GM23338 (cell line): ENCODE results near the gene MIB2. TPM values are rescaled to one million over a fixed set of nuclear protein-coding genes. Genes with fewer than 3 reads are reported as not detected.

Experiments
- ATAC-seq: fragments of 200-7000 bp; cut with Tn5 transposase; 3 replicates; pipeline ENCODE4 v1.9.1; 2020
- DNase-seq: peaks from one replicate; pipeline ENCODE4 v3.0.0-alpha.2; 2015; ENCODE audit warnings: low spot score
- H2AFZ ChIP-seq: fragments of 200-600 bp; sonication (generic); 2 replicates; pipeline ENCODE4 v1.8.0; 2016; ENCODE audit warnings: antibody characterized with exemption, mild to moderate bottlenecking, moderate library complexity
- H3F3A ChIP-seq: fragments of 200-600 bp; sonication (generic); replicated peaks from 2 replicates; pipeline ENCODE4 v1.8.0; 2017; ENCODE audit warnings: antibody characterized with exemption, mixed run types, low read depth
- H3K27ac ChIP-seq: fragments of 200-600 bp; sonication (generic); 2 replicates; pipeline ENCODE4 v1.6.1; 2016; ENCODE audit warnings: low read depth
- H3K27me3 ChIP-seq: fragments of 200-600 bp; sonication (generic); 2 replicates; pipeline ENCODE4 v1.8.0; 2016; ENCODE audit warnings: mild to moderate bottlenecking, mixed run types, moderate library complexity; ENCODE audit not compliant: insufficient read depth
- H3K36me3 ChIP-seq: fragments of 200-600 bp; sonication (generic); 2 replicates; pipeline ENCODE4 v1.8.0; 2016; ENCODE audit warnings: mild to moderate bottlenecking; ENCODE audit not compliant: insufficient read depth
- H3K4me1 ChIP-seq: fragments of 200-600 bp; sonication (generic); 2 replicates; pipeline ENCODE4 v1.8.0; 2016; ENCODE audit warnings: mild to moderate bottlenecking, moderate library complexity; ENCODE audit not compliant: insufficient read depth
- H3K4me2 ChIP-seq: fragments of 200-600 bp; sonication (generic); 2 replicates; pipeline ENCODE4 v1.7.1; 2017; ENCODE audit warnings: mixed run types
- H3K4me3 ChIP-seq: fragments of 200-600 bp; sonication (generic); 2 replicates; pipeline ENCODE4 v1.6.1; 2016; ENCODE audit warnings: mixed run types
- H3K79me2 ChIP-seq: fragments of 200-600 bp; sonication (generic); replicated peaks from 2 replicates; pipeline ENCODE4 v1.8.0; 2017; ENCODE audit warnings: mild to moderate bottlenecking; ENCODE audit not compliant: insufficient read depth
- H3K9me2 ChIP-seq: fragments of 200-600 bp; sonication (generic); 2 replicates; pipeline ENCODE4 v1.8.0; 2017; ENCODE audit not compliant: insufficient read depth
- H4K20me1 ChIP-seq: fragments of 200-600 bp; sonication (generic); replicated peaks from 2 replicates; pipeline ENCODE4 v1.8.0; 2017; ENCODE audit warnings: mild to moderate bottlenecking; ENCODE audit not compliant: insufficient read depth
- H3K27ac Mint-ChIP-seq: 2 replicates; pipeline ENCODE4 v1.8.0; 2020; ENCODE audit warnings: inconsistent platforms, mild to moderate bottlenecking, moderate library complexity, mixed read lengths
- H3K27me3 Mint-ChIP-seq: 3 replicates; pipeline ENCODE4 v1.8.0; 2022; ENCODE audit warnings: low read depth, mild to moderate bottlenecking, moderate library complexity, mixed read lengths, inconsistent platforms; ENCODE audit not compliant: insufficient read depth, poor library complexity
- H3K36me3 Mint-ChIP-seq: 3 replicates; pipeline ENCODE4 v1.8.0; 2021; ENCODE audit warnings: low read depth, mild to moderate bottlenecking, inconsistent platforms, moderate library complexity, mixed read lengths
- H3K4me1 Mint-ChIP-seq: 3 replicates; pipeline ENCODE4 v1.8.0; 2020; ENCODE audit warnings: mild to moderate bottlenecking, inconsistent platforms, mixed read lengths
- H3K4me3 Mint-ChIP-seq: 3 replicates; pipeline ENCODE4 v1.8.0; 2021; ENCODE audit warnings: moderate library complexity, mild to moderate bottlenecking, inconsistent platforms, mixed read lengths
- H3K9me3 Mint-ChIP-seq: 3 replicates; pipeline ENCODE4 v1.8.0; 2020; ENCODE audit warnings: moderate library complexity, mild to moderate bottlenecking, inconsistent platforms, mixed read lengths
- CTCF ChIP-seq, 2 experiments: fragments of 200-600 bp in 1 of 2; sonication (generic) in 1 of 2; conservative IDR thresholded peaks; 2 replicates each; pipeline versions ENCODE4 v1.5.1 to v1.6.1; 2016 to 2017; ENCODE audit warnings: antibody characterized with exemption in 2 of 2, low read depth in 2 of 2, mild to moderate bottlenecking in 2 of 2, moderate library complexity in 1 of 2
- ETS1 ChIP-seq: IDR thresholded peaks from 2 replicates; pipeline ENCODE4 v1.6.1; 2016; ENCODE audit warnings: antibody characterized with exemption
- EZH2 ChIP-seq: fragments of 200-600 bp; sonication (generic); IDR thresholded peaks from one replicate; pipeline ENCODE4 v1.8.0; 2017; ENCODE audit warnings: antibody characterized with exemption, mild to moderate bottlenecking, low read depth; ENCODE audit not compliant: unreplicated experiment
- EZH2phosphoT487 ChIP-seq: fragments of 200-600 bp; sonication (generic); IDR thresholded peaks from one replicate; pipeline ENCODE4 v1.8.1; 2018; ENCODE audit warnings: antibody characterized with exemption; ENCODE audit not compliant: unreplicated experiment
- NANOG ChIP-seq: IDR thresholded peaks from 2 replicates; pipeline ENCODE4 v1.6.1; 2016; ENCODE audit warnings: antibody characterized with exemption, borderline replicate concordance
- POLR2AphosphoS5 ChIP-seq: IDR thresholded peaks from 2 replicates; pipeline ENCODE4 v1.6.1; 2016; ENCODE audit warnings: antibody characterized with exemption, low read depth
- REST ChIP-seq: IDR thresholded peaks from one replicate; pipeline ENCODE4 v1.6.1; 2018; ENCODE audit warnings: antibody characterized with exemption; ENCODE audit not compliant: unreplicated experiment
- ZNF462 ChIP-seq: fragments of 250-450 bp; sonication (Bioruptor Pico); IDR thresholded peaks from 2 replicates; pipeline ENCODE4 v1.5.0; 2020; ENCODE audit warnings: mild to moderate bottlenecking, moderate library complexity
- polyA plus RNA-seq: library from polyadenylated mRNA; unstranded; fragments of >200 nt; fragmentation: Nextera tagmentation; extraction: Ambion mirVana; gene quantifications from 2 replicates; pipeline ENCODE4 v1.2.1, GENCODE V29; 2016
- total RNA-seq: library from RNA; depleted of rRNA; stranded (reverse); fragments of >200 nt; shearing (Covaris generic); gene quantifications from 2 replicates; pipeline ENCODE4 v1.2.3, GENCODE V29; 2014

Gene MIB2
- total and polyA plus RNA-seq, 2 experiments from 2014 or later = 82.6 to 104 TPM

- Histone ChIP-seq H3F3A (peaks cover 8% of the 10 kb centered on the region; the same call in 1 of the 2 replicates), H2AFZ (no peak overlapping the region), H3K4me1 (no peaks in the 10 kb centered on the region; the same call in 1 of the 2 replicates), H3K4me3 (no peak overlapping the region), H3K36me3 (no peaks in the 10 kb centered on the region), H3K79me2 (peaks cover 54% of the 10 kb centered on the region), H3K27me3 (no peaks in the 10 kb centered on the region), H3K4me2 (0 out of 2 replicates have a peak overlapping the region, but pooled peaks have one; percentile 38), H3K9me2 (no peaks in the 10 kb centered on the region), H3K27ac (peak overlapping the region; percentile 80; the same call in 1 of the 2 replicates), H4K20me1 (peaks cover 15% of the 10 kb centered on the region; the same call in 1 of the 2 replicates)
- DNase-seq = peak; percentile 31
- ATAC-seq = peak; percentile 10; the same call in 1 of the 3 replicates
- peaks cover 15% of the 10 kb centered on the region for H3K27me3 Mint-ChIP-seq
- peaks cover 14% of the 10 kb centered on the region for H3K36me3 Mint-ChIP-seq
- H3K4me3 Mint-ChIP-seq = no peak overlapping the region; the same call in 2 of the 3 replicates
- peak overlapping the region; percentile 94 for H3K27ac Mint-ChIP-seq
- TF ChIP-seq REST (no peak), POLR2AphosphoS5 (no peak), EZH2 (no peak), ZNF462 (CRISPR knock-in tag) (no peak), CTCF (conservative IDR thresholded peaks at IDR 0.05; ENCODE audit: low read depth in 2 of 2) (no peak), EZH2phosphoT487 (no peak), NANOG (no peak), ETS1 (no peak)
- H3K4me1 Mint-ChIP-seq = peaks cover 24% of the 10 kb centered on the region
- H3K9me3 Mint-ChIP-seq = no peaks in the 10 kb centered on the region
Measured at GRCh38 chr1:1677718-1678580, 62.6 kb downstream of the MIB2 start.
